ENCODE data around the gene TNFSF8. TPM values are rescaled to one million over a fixed set of nuclear protein-coding genes. Genes with fewer than 3 reads are reported as not detected.

Gene TNFSF8
- total RNA-seq, 2 experiments from 2014 or later, result 37.9 to 38.7 TPM

- Mint-ChIP-seq H3K36me3 (peaks cover 19% of the 10 kb centered on the region), H3K27ac (peak overlapping the region; percentile 29), H3K4me3 (no peak overlapping the region), H3K27me3 (no peaks in the 10 kb centered on the region), H3K4me1 (ENCODE audit: low read depth) (peaks cover 28% of the 10 kb centered on the region), H3K9me3 (no peaks in the 10 kb centered on the region)
- intact Hi-C loops (cut with micrococcal nuclease), result no loop called here
- ChIA-PET POLR2A (interaction anchor here (1.3 to 1.6 kb wide), 2 partner anchors 13 to 74 kb away, joined by 3 read pairs; no protein-coding TSS in a partner anchor), CTCF (interaction anchor here (0.6 to 1.6 kb wide), 2 partner anchors 57 to 252 kb away, joined by 3 read pairs; no protein-coding TSS in a partner anchor)
- no peak for DNase-seq
Measured at GRCh38 chr9:114932502-114932901, 2.1 kb upstream of the TNFSF8 start.

GRCh38 chr9:114931407-114931806, 1.0 kb upstream of the TNFSF8 start:
- no peak for DNase-seq
- ChIA-PET POLR2A (interaction anchor here (0.7 to 5.2 kb wide), 5 partner anchors 11 to 75 kb away, joined by 3 to 78 read pairs (median 3); no protein-coding TSS in a partner anchor), CTCF (interaction anchor here (0.6 to 4.9 kb wide), 3 partner anchors 14 to 58 kb away, joined by 3 to 20 read pairs (median 3); no protein-coding TSS in a partner anchor)
- no peaks in the 10 kb centered on the region for H3K27me3 Mint-ChIP-seq
- no peaks in the 10 kb centered on the region for H3K9me3 Mint-ChIP-seq
- intact Hi-C loops (cut with micrococcal nuclease), result no loop called here
- peak overlapping the region; percentile 94 for H3K4me3 Mint-ChIP-seq
- H3K4me1 Mint-ChIP-seq (ENCODE audit: low read depth), result peaks cover 35% of the 10 kb centered on the region
- peak overlapping the region; percentile 97 for H3K27ac Mint-ChIP-seq
- peaks cover 23% of the 10 kb centered on the region for H3K36me3 Mint-ChIP-seq

- DNase-seq, result no peak
- H3K4me1 Mint-ChIP-seq (ENCODE audit: low read depth), result peaks cover 54% of the 10 kb centered on the region
- CTCF ChIA-PET, result interaction anchor here (0.6 to 4.9 kb wide), 22 partner anchors 10 to 391 kb away, joined by 3 to 20 read pairs (median 4); no protein-coding TSS in a partner anchor
- H3K36me3 Mint-ChIP-seq, result peaks cover 28% of the 10 kb centered on the region
- POLR2A ChIA-PET, result interaction anchor here (0.6 to 5.2 kb wide), 20 partner anchors 8 to 237 kb away, joined by 3 to 78 read pairs (median 8); no protein-coding TSS in a partner anchor
- peak overlapping the region; percentile 87 for H3K4me3 Mint-ChIP-seq
- no peaks in the 10 kb centered on the region for H3K27me3 Mint-ChIP-seq
- H3K27ac Mint-ChIP-seq, result peak overlapping the region; percentile 97
- intact Hi-C loops (cut with micrococcal nuclease), result loop anchor here (5.0 kb wide), 1 partner anchor 542 kb away; the partner anchor contains the start of gene AKNA
- H3K9me3 Mint-ChIP-seq, result no peaks in the 10 kb centered on the region
Measured at GRCh38 chr9:114929201-114929600, 1.2 kb downstream of the TNFSF8 start.

- peaks cover 29% of the 10 kb centered on the region for H3K36me3 Mint-ChIP-seq
- H3K4me1 Mint-ChIP-seq (ENCODE audit: low read depth), result peaks cover 59% of the 10 kb centered on the region
- POLR2A ChIA-PET, result interaction anchor here (0.9 to 5.2 kb wide), 18 partner anchors 8 to 237 kb away, joined by 3 to 78 read pairs (median 10); no protein-coding TSS in a partner anchor
- no peak for DNase-seq
- H3K27ac Mint-ChIP-seq, result peak overlapping the region; percentile 97
- no peaks in the 10 kb centered on the region for H3K27me3 Mint-ChIP-seq
- intact Hi-C loops (cut with micrococcal nuclease), result loop anchor here (5.0 kb wide), 1 partner anchor 541 kb away; the partner anchor contains the start of gene AKNA
- H3K4me3 Mint-ChIP-seq, result peak overlapping the region; percentile 87
- no peaks in the 10 kb centered on the region for H3K9me3 Mint-ChIP-seq
- CTCF ChIA-PET, result interaction anchor here (0.9 to 4.9 kb wide), 19 partner anchors 9 to 276 kb away, joined by 3 to 20 read pairs (median 6); no protein-coding TSS in a partner anchor
Measured at GRCh38 chr9:114928671-114929070, 1.7 kb downstream of the TNFSF8 start.

- CTCF ChIA-PET, result interaction anchor here (0.9 to 4.9 kb wide), 15 partner anchors 9 to 275 kb away, joined by 3 to 20 read pairs (median 6); no protein-coding TSS in a partner anchor
- no peak for DNase-seq
Measured at GRCh38 chr9:114928136-114928535, 2.3 kb downstream of the TNFSF8 start.

GRCh38 chr9:114925672-114926071, 4.7 kb downstream of the TNFSF8 start:
- ChIA-PET POLR2A (interaction anchor here (1.3 to 2.9 kb wide), 2 partner anchors 12 to 64 kb away, joined by 3 to 8 read pairs; no protein-coding TSS in a partner anchor), CTCF (interaction anchor here (0.9 to 2.0 kb wide), 6 partner anchors 11 to 245 kb away, joined by 3 to 8 read pairs (median 4); no protein-coding TSS in a partner anchor)
- intact Hi-C loops (cut with micrococcal nuclease), result loop anchor here (5.0 kb wide), 1 partner anchor 538 kb away; the partner anchor contains the start of gene AKNA
- Mint-ChIP-seq H3K27ac (peak overlapping the region; percentile 84), H3K4me1 (ENCODE audit: low read depth) (peaks cover 69% of the 10 kb centered on the region), H3K4me3 (peak overlapping the region; percentile 77), H3K9me3 (no peaks in the 10 kb centered on the region), H3K36me3 (peaks cover 38% of the 10 kb centered on the region), H3K27me3 (no peaks in the 10 kb centered on the region)
- DNase-seq, result no peak

More at GRCh38 chr9:114928136-114928535, 2.3 kb downstream of the TNFSF8 start:
- Mint-ChIP-seq H3K4me3 (peak overlapping the region; percentile 87), H3K27me3 (no peaks in the 10 kb centered on the region), H3K9me3 (no peaks in the 10 kb centered on the region), H3K27ac (peak overlapping the region; percentile 97), H3K4me1 (ENCODE audit: low read depth) (peaks cover 64% of the 10 kb centered on the region), H3K36me3 (peaks cover 31% of the 10 kb centered on the region)
- intact Hi-C loops (cut with micrococcal nuclease), result loop anchor here (5.0 kb wide), 1 partner anchor 541 kb away; the partner anchor contains the start of gene AKNA
- POLR2A ChIA-PET, result interaction anchor here (0.6 to 5.2 kb wide), 14 partner anchors 7 to 236 kb away, joined by 3 to 78 read pairs (median 10); no protein-coding TSS in a partner anchor

GRCh38 chr9:114925039-114925438, 5.4 kb downstream of the TNFSF8 start:
- Mint-ChIP-seq H3K36me3 (peaks cover 33% of the 10 kb centered on the region), H3K4me3 (peak overlapping the region; percentile 36), H3K4me1 (ENCODE audit: low read depth) (peaks cover 72% of the 10 kb centered on the region), H3K27ac (peak overlapping the region; percentile 75), H3K9me3 (no peaks in the 10 kb centered on the region), H3K27me3 (no peaks in the 10 kb centered on the region)
- intact Hi-C loops (cut with micrococcal nuclease), result loop anchor here (5.0 kb wide), 1 partner anchor 538 kb away; the partner anchor contains the start of gene AKNA
- CTCF ChIA-PET, result interaction anchor here (0.9 to 2.0 kb wide), 6 partner anchors 11 to 244 kb away, joined by 3 to 8 read pairs (median 4); no protein-coding TSS in a partner anchor
- POLR2A ChIA-PET, result interaction anchor here (1.3 to 2.9 kb wide), 4 partner anchors 11 to 75 kb away, joined by 3 to 8 read pairs (median 4); no protein-coding TSS in a partner anchor
- no peak for DNase-seq

- POLR2A ChIA-PET, result interaction anchor here (1.3 to 2.9 kb wide), 4 partner anchors 10 to 76 kb away, joined by 3 to 8 read pairs (median 4); no protein-coding TSS in a partner anchor
- H3K36me3 Mint-ChIP-seq, result peaks cover 30% of the 10 kb centered on the region
- intact Hi-C loops (cut with micrococcal nuclease), result loop anchor here (5.0 kb wide), 1 partner anchor 33 kb away; no protein-coding TSS in a partner anchor
- H3K4me1 Mint-ChIP-seq (ENCODE audit: low read depth), result peaks cover 80% of the 10 kb centered on the region
- peak overlapping the region; percentile 75 for H3K27ac Mint-ChIP-seq
- H3K4me3 Mint-ChIP-seq, result peak overlapping the region; percentile 2
- H3K9me3 Mint-ChIP-seq, result no peaks in the 10 kb centered on the region
- no peak for DNase-seq
- no peaks in the 10 kb centered on the region for H3K27me3 Mint-ChIP-seq
- CTCF ChIA-PET, result interaction anchor here (1.2 to 2.0 kb wide), 5 partner anchors 10 to 90 kb away, joined by 3 to 8 read pairs (median 5); no protein-coding TSS in a partner anchor
Measured at GRCh38 chr9:114924327-114924726, 6.1 kb downstream of the TNFSF8 start.

GRCh38 chr9:114923918-114924317, 6.5 kb downstream of the TNFSF8 start:
- Mint-ChIP-seq H3K4me1 (ENCODE audit: low read depth) (peaks cover 82% of the 10 kb centered on the region), H3K36me3 (peaks cover 27% of the 10 kb centered on the region), H3K27me3 (no peaks in the 10 kb centered on the region), H3K27ac (no peak overlapping the region), H3K9me3 (no peaks in the 10 kb centered on the region), H3K4me3 (no peak overlapping the region)
- intact Hi-C loops (cut with micrococcal nuclease), result loop anchor here (5.0 kb wide), 1 partner anchor 33 kb away; no protein-coding TSS in a partner anchor
- no peak for DNase-seq
- POLR2A ChIA-PET, result interaction anchor here (1.1 to 2.9 kb wide), 4 partner anchors 13 to 83 kb away, joined by 3 to 8 read pairs (median 4); no protein-coding TSS in a partner anchor
- CTCF ChIA-PET, result interaction anchor here (0.5 to 2.0 kb wide), 4 partner anchors 17 to 91 kb away, joined by 3 to 8 read pairs (median 4); no protein-coding TSS in a partner anchor

- Mint-ChIP-seq H3K4me3 (no peak overlapping the region), H3K36me3 (peaks cover 35% of the 10 kb centered on the region), H3K27ac (peak overlapping the region; percentile 85), H3K9me3 (no peaks in the 10 kb centered on the region), H3K27me3 (no peaks in the 10 kb centered on the region), H3K4me1 (ENCODE audit: low read depth) (peaks cover 91% of the 10 kb centered on the region)
- POLR2A ChIA-PET, result interaction anchor here (1.0 to 4.6 kb wide), 8 partner anchors 8 to 240 kb away, joined by 3 to 46 read pairs (median 9); partner anchors contain the start of gene TNFSF8
- CTCF ChIA-PET, result interaction anchor here (0.6 to 4.5 kb wide), 9 partner anchors 9 to 239 kb away, joined by 3 to 32 read pairs (median 4); partner anchors contain the start of genes TEX48 and TNFSF8
- intact Hi-C loops (cut with micrococcal nuclease), result loop anchor here (5.0 kb wide), 1 partner anchor 36 kb away; no protein-coding TSS in a partner anchor
- DNase-seq, result no peak
Measured at GRCh38 chr9:114921171-114921570, 9.2 kb downstream of the TNFSF8 start.

GRCh38 chr9:114919611-114920010, 10.8 kb downstream of the TNFSF8 start:
- Mint-ChIP-seq H3K9me3 (no peaks in the 10 kb centered on the region), H3K27ac (peak overlapping the region; percentile 76), H3K4me1 (ENCODE audit: low read depth) (peaks cover 93% of the 10 kb centered on the region), H3K4me3 (peak overlapping the region; percentile 10), H3K36me3 (peaks cover 47% of the 10 kb centered on the region), H3K27me3 (no peaks in the 10 kb centered on the region)
- POLR2A ChIA-PET, result interaction anchor here (0.6 to 4.6 kb wide), 11 partner anchors 10 to 228 kb away, joined by 3 to 46 read pairs (median 5); partner anchors contain the start of gene TNFSF8
- DNase-seq, result peak; percentile 68
- CTCF ChIA-PET, result interaction anchor here (0.8 to 4.5 kb wide), 10 partner anchors 10 to 257 kb away, joined by 3 to 32 read pairs (median 5); partner anchors contain the start of genes TEX48 and TNFSF8
- intact Hi-C loops (cut with micrococcal nuclease), result loop anchor here (1.0 to 10.0 kb wide), 5 partner anchors 11 to 605 kb away; partner anchors contain the start of gene TNFSF8

Measured in activated CD4-positive, alpha-beta memory T cell treated with anti-CD3 and anti-CD28 coated beads for 36 hours (primary cell).